Parathyroid adenoma (tissue), 2 donors: ENCODE data around the gene WDR88.
"Not testable (repeated sequence)": the region's sequence is repeated elsewhere in the genome, so short reads cannot be mapped to it uniquely, and the experiment has no call there.

Experiments
- H2AFZ ChIP-seq: fragments of 300-600 bp; sonication (generic); one replicate; pipeline ENCODE4 v1.7.0; 2017; ENCODE audit warnings: antibody characterized with exemption, mild to moderate bottlenecking
- H3K27ac ChIP-seq: fragments of 300-600 bp; sonication (generic); one replicate; pipeline ENCODE4 v1.7.0; 2017
- H3K27me3 ChIP-seq: fragments of 300-600 bp; sonication (generic); one replicate; pipeline ENCODE4 v1.7.0; 2017; ENCODE audit warnings: low read length; ENCODE audit not compliant: control insufficient read depth, insufficient read depth
- H3K36me3 ChIP-seq: fragments of 300-600 bp; sonication (generic); one replicate; pipeline ENCODE4 v1.7.0; 2017; ENCODE audit warnings: low read length; ENCODE audit not compliant: control insufficient read depth, insufficient read depth
- H3K4me1 ChIP-seq: fragments of 300-600 bp; sonication (generic); one replicate; pipeline ENCODE4 v1.7.0; 2017; ENCODE audit warnings: control low read depth
- H3K4me2 ChIP-seq: fragments of 300-600 bp; sonication (generic); one replicate; pipeline ENCODE4 v1.7.0; 2017; ENCODE audit warnings: low read length
- H3K4me3 ChIP-seq: fragments of 300-600 bp; sonication (generic); one replicate; pipeline ENCODE4 v1.7.0; 2017; ENCODE audit warnings: low read depth, low read length
- H3K79me2 ChIP-seq: fragments of 300-600 bp; sonication (generic); one replicate; pipeline ENCODE4 v1.7.0; 2017; ENCODE audit warnings: control low read depth
- H3K9ac ChIP-seq: fragments of 300-600 bp; sonication (generic); one replicate; pipeline ENCODE4 v1.7.0; 2017; ENCODE audit warnings: mild to moderate bottlenecking
- H3K9me3 ChIP-seq: fragments of 300-600 bp; sonication (generic); one replicate; pipeline ENCODE4 v1.7.0; 2017; ENCODE audit warnings: low read length; ENCODE audit not compliant: control insufficient read depth
- CTCF ChIP-seq: fragments of 300-600 bp; sonication (generic); IDR thresholded peaks from one replicate; pipeline ENCODE4 v1.7.0; 2017; ENCODE audit warnings: antibody characterized with exemption, mild to moderate bottlenecking
- donor health status: primary hyperparathyroidism.

The WDR88 gene

GRCh38 chr19:33217881-33218280, 86.0 kb downstream of the WDR88 start:
- no peak overlapping the region for H3K4me3 ChIP-seq
- H3K27me3 ChIP-seq = no peaks in the 10 kb centered on the region
- H2AFZ ChIP-seq = no peak overlapping the region

GRCh38 chr19:33219261-33219815, 87.4 kb downstream of the WDR88 start:
- H3K79me2 ChIP-seq = no peaks in the 10 kb centered on the region
- no peak overlapping the region for H3K27ac ChIP-seq
- H3K36me3 ChIP-seq = no peaks in the 10 kb centered on the region
- H2AFZ ChIP-seq = no peak overlapping the region
- H3K4me1 ChIP-seq = no peaks in the 10 kb centered on the region
- H3K9me3 ChIP-seq = no peaks in the 10 kb centered on the region
- H3K4me3 ChIP-seq = no peak overlapping the region
- H3K9ac ChIP-seq = no peak overlapping the region
- no peaks in the 10 kb centered on the region for H3K27me3 ChIP-seq
- no peak overlapping the region for H3K4me2 ChIP-seq
- no peak for TF ChIP-seq CTCF

More at GRCh38 chr19:33217881-33218280, 86.0 kb downstream of the WDR88 start:
- Histone ChIP-seq H3K79me2 (no peaks in the 10 kb centered on the region), H3K27ac (no peak overlapping the region), H3K4me2 (no peak overlapping the region), H3K9ac (no peak overlapping the region), H3K36me3 (no peaks in the 10 kb centered on the region), H3K4me1 (no peaks in the 10 kb centered on the region), H3K9me3 (no peaks in the 10 kb centered on the region)
- TF ChIP-seq CTCF = no peak

- no peak overlapping the region for H2AFZ ChIP-seq
- H3K4me3 ChIP-seq = no peak overlapping the region
- no peak overlapping the region for H3K4me2 ChIP-seq
- TF ChIP-seq CTCF = no peak
- no peak overlapping the region for H3K27ac ChIP-seq
- H3K9me3 ChIP-seq = no peaks in the 10 kb centered on the region
- H3K9ac ChIP-seq = no peak overlapping the region
- H3K79me2 ChIP-seq = no peaks in the 10 kb centered on the region
- no peaks in the 10 kb centered on the region for H3K36me3 ChIP-seq
- H3K4me1 ChIP-seq = no peaks in the 10 kb centered on the region
- H3K27me3 ChIP-seq = no peaks in the 10 kb centered on the region
These were observed 88.2 kb downstream of the WDR88 start for GRCh38 chr19:33220115-33220514.

GRCh38 chr19:33220735-33221134, 88.8 kb downstream of the WDR88 start:
- no peaks in the 10 kb centered on the region for H3K4me1 ChIP-seq
- no peaks in the 10 kb centered on the region for H3K79me2 ChIP-seq
- TF ChIP-seq CTCF = no peak
- H3K4me2 ChIP-seq = no peak overlapping the region
- H3K4me3 ChIP-seq = no peak overlapping the region
- no peaks in the 10 kb centered on the region for H3K9me3 ChIP-seq
- H3K27me3 ChIP-seq = no peaks in the 10 kb centered on the region
- H2AFZ ChIP-seq = no peak overlapping the region
- no peak overlapping the region for H3K9ac ChIP-seq
- no peaks in the 10 kb centered on the region for H3K36me3 ChIP-seq
- no peak overlapping the region for H3K27ac ChIP-seq

GRCh38 chr19:33221638-33222037, 89.7 kb downstream of the WDR88 start:
- Histone ChIP-seq H3K27ac (no peak overlapping the region), H3K9me3 (no peaks in the 10 kb centered on the region), H3K4me1 (no peaks in the 10 kb centered on the region), H3K4me2 (no peak overlapping the region), H3K27me3 (peaks cover 7% of the 10 kb centered on the region), H3K4me3 (no peak overlapping the region), H3K36me3 (no peaks in the 10 kb centered on the region), H3K79me2 (no peaks in the 10 kb centered on the region), H2AFZ (no peak overlapping the region), H3K9ac (no peak overlapping the region)
- TF ChIP-seq CTCF = no peak

- H3K27me3 ChIP-seq, H3K79me2 ChIP-seq, H3K9me3 ChIP-seq, H3K27ac ChIP-seq, H3K4me3 ChIP-seq, H3K9ac ChIP-seq, H3K36me3 ChIP-seq, H3K4me1 ChIP-seq, H2AFZ ChIP-seq, H3K4me2 ChIP-seq: not testable (repeated sequence)
These were observed 90.3 kb downstream of the WDR88 start for GRCh38 chr19:33222255-33222654.
